GM21786 (cell line): ENCODE data around the gene MAFG.

Experiments
- ATAC-seq: cut with Tn5 transposase; IDR thresholded peaks from one replicate; pipeline ENCODE4 v1.9.1; 2021; ENCODE audit not compliant: unreplicated experiment

Gene MAFG

DNA sequence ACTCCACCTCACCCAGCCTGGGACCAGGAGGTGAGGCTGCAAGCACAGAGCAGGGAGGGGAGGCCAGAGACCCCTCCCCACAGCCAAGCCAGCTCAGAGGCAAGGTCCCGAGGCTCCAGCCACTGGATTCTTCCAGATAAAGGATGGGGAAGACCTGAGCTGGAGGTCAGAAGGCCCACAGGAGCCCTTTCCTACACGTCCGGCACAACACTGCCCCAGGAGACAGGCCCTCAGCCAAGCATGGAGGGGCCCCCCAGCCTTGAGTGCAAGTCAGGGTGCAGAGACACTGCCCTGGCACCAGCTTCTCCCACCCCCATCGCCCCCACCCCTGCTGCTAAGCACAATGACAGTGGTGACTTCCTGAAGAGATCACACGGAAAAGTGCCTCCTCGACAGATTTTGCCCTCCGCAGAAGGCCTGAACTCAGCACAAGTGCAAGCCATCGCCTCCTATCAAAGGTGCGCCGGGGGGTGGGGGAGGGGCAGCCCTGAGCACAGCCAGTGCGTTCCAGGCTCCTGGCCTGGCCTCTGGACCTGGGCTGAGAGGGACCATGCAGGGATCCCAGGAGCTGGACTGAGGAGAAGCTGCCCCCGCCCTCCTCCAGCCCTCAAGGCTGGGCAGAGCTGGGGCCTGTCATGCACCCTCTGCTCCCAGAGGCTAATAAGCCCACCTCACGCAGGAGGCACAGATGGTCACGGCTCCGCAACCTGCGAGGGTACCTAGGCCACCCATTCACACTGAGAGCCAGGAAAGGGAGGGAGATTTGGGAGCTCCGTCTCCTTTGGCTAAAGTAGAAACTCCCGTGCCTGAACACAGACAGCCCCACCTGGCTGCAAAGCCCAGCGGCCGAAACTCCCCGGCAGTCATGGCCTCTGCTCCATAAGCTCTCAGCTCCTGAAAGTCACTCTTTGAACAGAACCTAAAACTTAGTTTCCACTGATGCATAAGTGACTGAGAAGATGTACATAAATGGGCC, 2.7 kb downstream of the MAFG start:
- ATAC-seq, result no peak

GRCh38 chr17:81923302-81924260, 4.0 kb downstream of the MAFG start:
- no peak for ATAC-seq

DNA sequence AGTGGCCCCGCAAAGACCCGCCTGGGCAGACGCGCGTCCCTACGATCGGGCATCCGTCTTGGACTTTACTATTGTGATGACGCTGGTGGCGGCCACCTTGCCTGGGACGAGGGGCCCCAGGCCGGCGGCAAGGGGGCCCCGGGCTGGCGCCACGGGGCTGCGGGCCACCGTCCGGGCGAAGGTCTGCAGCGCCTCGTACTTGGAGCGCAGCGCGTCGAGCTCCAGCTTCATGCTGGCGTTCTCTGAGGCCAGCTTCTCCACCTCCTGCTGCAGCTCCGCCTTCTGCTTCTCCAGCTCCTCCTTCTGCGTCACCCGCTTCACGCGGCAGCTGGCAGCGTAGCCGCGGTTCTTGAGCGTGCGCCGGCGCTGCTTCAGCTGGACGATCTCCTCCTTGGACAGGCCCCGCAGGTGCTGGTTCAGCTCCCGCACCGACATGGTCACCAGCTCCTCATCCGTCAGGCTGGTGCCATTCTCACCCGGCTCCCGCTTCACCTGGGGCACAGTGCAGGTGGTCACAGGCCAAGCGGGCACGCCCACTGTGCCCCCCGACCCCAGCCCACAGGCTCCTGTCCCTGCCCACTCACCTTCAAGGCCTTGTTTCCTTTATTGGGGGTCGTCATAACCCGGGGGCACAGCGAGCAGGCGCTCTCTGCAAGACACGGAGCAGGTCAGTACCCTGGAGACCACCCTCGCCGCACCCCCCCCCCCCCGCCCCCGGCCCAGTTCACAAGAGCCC, 4.8 kb downstream of the MAFG start:
- no peak for ATAC-seq

GRCh38 chr17:81921996-81922565, 5.5 kb downstream of the MAFG start:
- ATAC-seq, result no peak

DNA sequence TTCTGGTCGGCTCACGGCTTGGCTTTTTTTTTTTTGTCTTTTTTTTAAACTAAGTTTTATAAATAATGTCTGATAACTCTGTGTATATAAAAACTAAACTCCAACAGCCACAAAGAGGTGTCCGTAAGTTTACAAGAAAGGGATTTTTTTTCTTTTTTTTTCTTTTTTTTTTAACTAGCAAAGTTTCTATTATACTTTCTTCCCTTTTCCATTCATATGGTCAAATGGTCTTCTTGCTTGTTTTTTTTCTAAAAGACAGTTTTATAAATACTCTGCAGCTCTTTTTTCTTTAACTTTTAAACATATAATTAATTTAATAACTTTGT, 6.0 kb downstream of the MAFG start:
- ATAC-seq, result no peak

- ATAC-seq, result no peak
Measured at GRCh38 chr17:81920612-81921536, 6.7 kb downstream of the MAFG start.

DNA sequence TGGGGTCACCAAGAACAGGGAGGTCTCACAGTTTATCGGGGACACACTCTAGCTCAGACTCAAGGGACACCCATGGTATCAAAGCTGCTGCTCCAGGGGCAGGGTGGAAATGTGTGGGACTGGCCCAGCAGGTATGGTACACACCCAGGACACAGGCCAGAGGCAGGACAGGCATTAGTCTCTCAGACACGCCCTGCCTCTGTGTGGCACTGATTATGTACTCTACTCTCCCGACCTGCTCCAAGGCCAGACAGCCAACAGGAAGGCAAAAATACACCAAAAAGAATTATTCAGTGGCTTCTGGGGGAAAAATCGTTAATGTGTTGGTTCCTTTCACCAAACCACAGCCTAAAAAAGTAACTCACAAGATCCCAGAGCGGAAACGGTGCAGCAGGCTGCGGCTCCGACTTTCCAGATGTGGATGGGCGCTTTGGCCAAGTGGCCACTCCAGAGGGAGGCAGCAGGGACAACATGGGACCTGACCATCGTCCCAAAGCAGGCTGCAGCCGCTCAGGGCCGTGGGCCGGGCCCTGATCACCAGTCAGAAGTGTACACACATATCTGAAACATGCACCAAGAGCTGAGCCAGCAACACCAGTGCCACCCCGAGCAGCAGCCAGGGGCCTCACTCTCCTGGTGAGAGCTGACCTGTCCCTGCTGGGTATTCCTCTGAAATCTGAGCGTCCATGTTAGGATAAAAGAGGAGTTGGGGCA, 8.5 kb downstream of the MAFG start:
- ATAC-seq, result no peak

- peak; percentile 11 for ATAC-seq
Measured at GRCh38 chr17:81918333-81918669, 9.2 kb downstream of the MAFG start.

- ATAC-seq, result peak; percentile 67
Measured at GRCh38 chr17:81917565-81918332, 9.8 kb downstream of the MAFG start, which contains the start of gene SIRT7. TSS of gene SIRT7 (minus strand) at chr17:81918176. CDS start at chr17:81918131, 45 bp downstream.

- no peak for ATAC-seq
Measured at GRCh38 chr17:81916234-81917001, 11.1 kb downstream of the MAFG start.

GRCh38 chr17:81915331-81915730, 12.2 kb downstream of the MAFG start:
- ATAC-seq, result no peak

DNA sequence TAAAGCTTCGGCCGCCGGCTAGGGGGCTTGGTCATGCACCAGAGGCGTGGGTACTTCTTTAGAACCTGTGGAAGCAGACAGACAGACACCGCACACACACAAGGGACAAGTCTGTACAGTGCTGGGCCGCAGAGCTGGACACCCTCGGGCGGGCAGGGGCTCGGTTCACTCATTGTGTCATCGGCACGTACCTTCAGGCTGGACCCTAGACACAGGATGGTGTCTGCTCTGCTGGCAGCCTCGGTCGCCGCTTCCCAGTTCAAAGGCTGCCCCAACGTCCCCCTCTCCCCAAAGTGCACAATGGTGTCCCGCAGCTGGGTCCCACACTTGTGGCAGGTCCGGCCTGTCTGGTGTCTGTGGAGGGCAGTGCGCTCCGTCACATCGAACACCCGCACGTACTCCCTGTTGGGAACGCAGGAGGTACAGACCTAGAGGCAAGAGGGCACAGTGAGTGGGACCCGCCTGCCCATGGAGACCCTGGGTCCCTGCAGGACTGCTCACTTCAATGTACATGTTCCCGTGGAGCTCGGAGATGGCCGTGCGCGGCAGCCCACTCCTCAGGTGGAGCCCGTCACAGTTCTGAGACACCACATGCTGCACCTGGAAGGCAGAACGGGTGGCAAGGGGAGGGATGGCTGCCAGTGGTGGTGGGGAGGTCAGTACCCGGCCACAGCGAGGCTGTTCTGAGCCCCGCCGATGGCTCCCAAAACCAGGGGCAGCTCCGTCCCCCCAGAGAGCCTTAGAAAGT, 13.3 kb downstream of the MAFG start:
- ATAC-seq, result no peak

- ATAC-seq, result no peak
Measured at GRCh38 chr17:81913394-81914102, 14.0 kb downstream of the MAFG start.

GRCh38 chr17:81912441-81913309, 14.9 kb downstream of the MAFG start:
- no peak for ATAC-seq

DNA sequence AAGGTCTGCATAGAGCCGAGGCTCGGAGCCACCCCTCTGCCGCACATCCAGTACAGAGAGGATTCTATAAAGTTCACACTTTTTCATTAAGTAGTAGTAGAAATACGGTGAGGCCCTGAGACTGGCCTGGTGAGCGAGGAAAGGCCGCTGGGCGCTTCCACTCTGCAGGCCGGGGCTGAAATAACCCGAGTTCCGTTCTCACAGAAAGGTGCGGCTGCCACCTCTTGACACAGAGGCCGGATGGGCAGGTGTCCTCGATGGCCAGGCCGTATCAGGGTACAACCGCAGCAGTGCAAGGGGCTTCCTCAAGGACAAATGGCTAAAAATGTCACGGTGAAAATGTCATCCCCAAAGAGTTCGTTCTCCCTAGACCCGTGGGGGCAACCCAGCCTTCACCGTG, 15.6 kb downstream of the MAFG start:
- ATAC-seq, result no peak
